GM21367 (cell line): Measurements from ENCODE around the gene DCT.
"Not testable (repeated sequence)": the region's sequence is repeated elsewhere in the genome, so short reads cannot be mapped to it uniquely, and the experiment has no call there.

Experiments used
- ATAC-seq: cut with Tn5 transposase; IDR thresholded peaks from one replicate; pipeline ENCODE4 v1.9.1; 2021; ENCODE audit not compliant: unreplicated experiment

The DCT gene

DNA sequence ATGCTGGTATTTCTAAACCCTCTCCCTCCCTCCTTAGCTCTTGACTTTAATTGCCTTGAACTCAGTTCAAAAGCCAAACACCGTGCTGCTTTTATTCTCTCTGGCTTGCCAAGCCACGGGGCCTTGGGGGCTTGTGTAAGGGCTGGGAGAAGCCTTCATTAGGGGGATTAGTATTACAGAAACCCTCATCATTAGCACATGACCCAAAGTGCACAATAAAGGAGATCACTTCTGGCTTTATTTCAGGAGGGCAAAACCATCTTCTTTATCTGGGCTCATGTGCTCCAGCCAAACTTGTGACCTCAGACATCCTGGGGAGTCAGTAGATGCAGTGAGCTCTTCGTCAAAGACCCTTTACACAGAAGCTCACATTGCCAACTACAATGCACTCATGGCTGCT is at the start of gene DCT:
TSS of gene DCT (minus strand) at position 67 of the 400 bp plus-strand sequence. CDS start 427 bp downstream, outside the sequence.
- no peak for ATAC-seq

GRCh38 chr13:94526956-94527355 is 47.5 kb upstream of the DCT start:
- ATAC-seq: not testable (repeated sequence)

DNA sequence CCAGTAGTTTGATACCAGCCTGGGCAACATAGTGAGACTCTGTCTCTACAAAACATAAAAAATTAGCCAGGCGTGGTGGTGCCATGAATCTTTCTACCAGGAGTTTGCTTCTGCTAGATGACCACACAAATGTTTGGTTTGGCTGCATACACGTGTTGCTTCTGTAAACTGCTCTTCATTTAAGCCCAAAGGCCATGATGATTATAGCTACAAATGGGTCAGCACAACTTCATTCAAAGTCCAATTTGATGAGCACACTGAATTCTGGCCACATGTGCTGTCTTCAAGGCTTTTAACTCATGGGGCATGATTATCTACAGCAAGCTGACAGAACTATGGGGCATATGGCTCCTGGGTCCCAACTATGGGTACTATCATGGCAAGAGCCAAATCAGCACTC is 46.3 kb upstream of the DCT start:
- no peak for ATAC-seq

DNA sequence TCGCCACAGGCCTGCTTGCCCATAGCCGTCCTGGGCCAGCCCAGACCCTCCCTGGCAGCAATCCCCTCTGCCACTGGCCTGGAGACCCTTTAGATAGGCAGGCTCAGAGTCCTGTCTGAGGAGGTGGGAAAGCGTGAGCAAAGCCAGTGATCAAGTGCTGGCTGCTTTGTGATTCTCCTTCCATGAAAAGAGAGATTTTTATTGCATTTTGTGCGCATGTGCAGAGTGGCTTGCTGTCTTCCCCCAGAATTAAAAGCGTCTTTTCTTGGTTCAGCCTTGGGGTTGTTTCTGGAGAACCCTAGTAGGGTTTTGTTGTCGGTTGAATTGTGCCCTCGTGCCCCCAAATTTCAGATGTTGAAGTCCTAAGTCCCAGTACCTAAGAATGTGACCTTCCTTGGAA is 44.9 kb upstream of the DCT start:
- ATAC-seq: no peak

DNA sequence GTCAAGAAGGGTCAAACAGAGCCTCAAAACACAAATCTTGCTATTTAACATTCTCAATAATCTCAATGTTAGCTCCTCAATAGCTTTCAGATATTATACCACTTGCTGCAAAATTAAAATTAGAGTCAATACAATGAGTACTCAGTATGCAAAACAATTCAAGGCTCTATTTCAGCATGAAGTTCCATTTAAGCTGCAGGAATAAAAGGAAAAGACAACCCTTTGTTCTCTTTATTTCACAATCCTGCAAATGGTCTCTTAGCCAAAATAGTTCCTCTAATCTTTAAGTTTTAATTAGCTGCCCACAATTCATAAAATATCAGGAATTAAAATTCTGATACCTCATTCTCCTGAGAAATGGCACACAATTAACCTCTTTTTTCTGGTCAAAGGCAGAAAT is 40.5 kb upstream of the DCT start:
- ATAC-seq: no peak

- ATAC-seq: no peak
Measured at GRCh38 chr13:94516456-94516855, 37.0 kb upstream of the DCT start.

DNA sequence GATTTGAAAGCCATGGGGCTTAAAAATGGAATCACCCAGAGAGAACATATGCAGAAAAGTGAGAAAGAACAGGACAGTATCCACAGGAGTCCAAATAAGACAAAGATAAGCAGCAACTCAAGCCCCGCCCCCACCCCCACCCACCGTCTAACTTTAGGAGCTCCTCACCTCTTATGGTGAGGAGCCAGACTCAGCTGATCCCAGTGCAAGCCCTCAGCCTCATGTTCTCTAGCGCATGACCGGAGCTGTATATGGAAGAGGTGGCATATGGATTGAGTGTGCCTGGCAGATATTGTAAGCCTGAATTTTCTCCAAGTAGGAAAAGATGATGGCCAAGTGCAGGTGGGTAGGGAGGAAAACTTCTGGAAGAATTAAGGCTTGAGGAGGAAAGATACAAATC is 36.4 kb upstream of the DCT start:
- ATAC-seq: no peak

DNA sequence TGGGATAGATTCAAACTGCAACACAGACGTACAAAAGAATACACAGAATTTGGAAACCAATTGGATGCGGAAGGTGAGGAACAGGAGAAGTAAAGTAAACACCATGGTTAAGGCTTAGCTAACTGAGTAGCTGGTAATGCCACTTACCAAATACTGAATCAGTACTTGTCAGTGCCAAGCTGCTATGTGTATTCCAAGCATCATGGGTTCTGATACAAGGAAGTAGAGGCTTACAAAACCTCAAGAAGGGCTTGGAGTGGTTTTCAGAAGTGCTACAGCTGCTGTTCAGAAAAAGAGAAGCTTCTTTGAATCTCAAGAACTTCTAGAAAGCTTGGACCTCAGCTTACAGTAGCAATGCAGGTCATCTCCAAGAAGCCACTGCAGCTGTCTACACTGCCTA is 35.9 kb upstream of the DCT start:
- no peak for ATAC-seq

DNA sequence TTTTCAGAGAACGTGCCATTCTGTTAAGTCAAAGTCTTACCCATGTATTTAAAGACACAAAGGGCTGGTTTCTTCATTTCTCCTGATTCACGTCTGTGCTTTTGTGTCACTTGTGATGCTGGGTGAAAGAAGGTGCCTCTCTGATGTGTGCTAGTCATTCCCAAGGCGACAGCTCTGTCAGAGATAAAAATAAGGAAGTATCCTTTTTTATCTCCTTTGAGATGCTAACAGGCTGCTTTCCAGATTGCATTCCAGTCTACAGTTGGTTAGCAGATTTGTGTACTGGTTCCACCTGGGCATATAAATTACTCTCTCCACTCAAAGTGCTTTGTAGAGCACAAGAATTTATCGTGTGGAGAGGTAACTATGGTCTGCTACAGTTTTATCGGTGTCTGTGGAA is 33.5 kb upstream of the DCT start:
- ATAC-seq: no peak

DNA sequence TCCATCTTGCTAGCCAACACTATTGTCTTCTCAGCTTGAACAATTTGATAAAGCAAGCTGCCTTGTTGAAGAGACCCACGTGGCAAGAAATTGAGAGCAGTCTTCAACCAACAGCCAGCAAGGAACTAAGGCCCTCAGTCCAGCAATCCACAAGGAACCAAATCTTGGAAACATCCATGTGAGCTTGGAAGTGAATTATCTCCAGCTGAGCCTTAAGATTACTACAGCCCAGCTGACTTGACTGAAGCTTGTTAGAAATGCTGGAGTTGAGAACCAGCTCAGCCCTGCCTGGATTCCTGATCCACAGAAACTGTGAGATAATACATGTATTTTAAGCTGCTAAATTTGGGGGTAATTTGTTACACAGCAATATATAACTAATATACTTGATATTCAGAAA is 26.2 kb upstream of the DCT start:
- ATAC-seq: no peak

DNA sequence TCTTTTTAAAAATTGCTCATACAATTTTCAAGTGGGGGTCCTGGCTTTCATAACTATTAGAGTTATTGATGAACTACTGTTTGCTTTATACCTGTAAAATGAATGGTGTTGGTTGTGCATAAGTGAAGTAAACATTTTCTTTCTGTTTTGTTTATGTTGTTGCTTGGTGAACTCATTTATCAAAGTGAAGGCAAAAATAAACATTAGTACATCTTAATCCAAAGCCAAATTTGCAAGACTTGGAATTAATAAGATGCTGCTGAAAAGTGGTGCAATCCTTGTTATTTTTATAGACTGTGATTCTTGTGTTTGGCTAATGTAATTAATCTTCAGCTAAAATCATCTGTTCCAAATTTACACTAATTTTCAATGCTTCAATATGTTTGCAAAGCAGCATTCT is 24.4 kb upstream of the DCT start:
- no peak for ATAC-seq

DNA sequence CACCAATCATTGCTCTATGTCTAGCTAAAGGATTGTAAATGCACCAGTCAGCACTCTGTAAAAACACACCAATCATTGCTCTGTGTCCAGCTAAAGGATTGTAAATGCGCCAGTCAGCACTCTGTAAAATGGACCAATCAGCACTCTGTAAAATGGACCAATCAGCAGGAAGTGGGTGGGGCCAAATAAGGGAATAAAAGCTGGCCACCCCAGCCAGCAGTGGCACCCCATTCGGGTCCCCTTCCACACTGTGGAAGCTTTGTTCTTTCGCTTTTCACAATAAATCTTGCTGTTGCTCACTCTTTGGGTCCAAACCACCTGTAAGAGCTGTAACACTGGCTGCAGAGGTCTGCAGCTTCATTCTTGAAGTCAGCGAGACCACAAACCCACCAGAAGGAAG is 19.3 kb upstream of the DCT start:
- not testable (repeated sequence) for ATAC-seq

DNA sequence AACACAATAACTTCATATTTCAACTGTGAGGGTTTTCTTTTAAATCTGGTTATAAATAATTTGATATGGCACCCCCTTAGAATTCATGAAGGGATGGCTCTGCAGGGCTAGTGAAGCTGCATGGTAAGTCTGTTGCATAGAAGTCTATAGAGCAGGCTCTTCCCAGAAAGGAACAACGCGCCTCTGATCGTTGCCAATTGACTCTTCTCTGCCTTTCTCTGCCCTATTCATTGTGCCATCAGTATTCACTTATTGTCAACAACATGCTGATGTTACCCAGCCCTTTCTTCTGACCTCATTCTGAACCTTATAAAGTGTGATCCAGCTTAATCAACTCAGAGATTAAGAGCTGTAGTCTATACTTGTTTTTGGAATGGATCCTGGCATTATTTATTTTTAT is 16.3 kb upstream of the DCT start:
- ATAC-seq: no peak

DNA sequence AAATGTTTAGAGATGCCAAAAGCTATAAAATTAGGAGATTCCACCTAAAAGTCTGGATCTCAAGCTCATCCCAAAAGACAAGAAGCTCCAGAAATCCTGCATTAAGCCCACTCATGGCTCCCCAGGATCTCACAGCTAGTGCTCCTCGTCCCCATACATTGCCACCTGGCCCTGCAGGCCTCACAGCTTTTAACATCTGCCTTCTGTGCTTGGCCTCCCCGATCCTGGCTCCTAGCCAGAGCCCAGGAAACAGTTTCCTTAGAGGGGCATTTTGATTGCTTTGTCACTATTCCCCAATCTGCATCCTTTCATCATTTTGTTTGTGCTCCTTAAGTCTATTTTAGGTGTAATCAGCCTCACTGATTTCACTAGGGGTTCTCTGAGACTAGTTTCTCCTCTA is 14.5 kb upstream of the DCT start:
- ATAC-seq: no peak

- no peak for ATAC-seq
Measured at GRCh38 chr13:94487043-94487442, 7.6 kb upstream of the DCT start.

GRCh38 chr13:94483970-94484369 is 4.5 kb upstream of the DCT start:
- no peak for ATAC-seq

GRCh38 chr13:94481941-94482340 is 2.5 kb upstream of the DCT start:
- no peak for ATAC-seq

GRCh38 chr13:94480672-94481145 is 1.2 kb upstream of the DCT start:
- no peak for ATAC-seq

- no peak for ATAC-seq
Measured at GRCh38 chr13:94478913-94479312, 569 bp downstream of the DCT start.

DNA sequence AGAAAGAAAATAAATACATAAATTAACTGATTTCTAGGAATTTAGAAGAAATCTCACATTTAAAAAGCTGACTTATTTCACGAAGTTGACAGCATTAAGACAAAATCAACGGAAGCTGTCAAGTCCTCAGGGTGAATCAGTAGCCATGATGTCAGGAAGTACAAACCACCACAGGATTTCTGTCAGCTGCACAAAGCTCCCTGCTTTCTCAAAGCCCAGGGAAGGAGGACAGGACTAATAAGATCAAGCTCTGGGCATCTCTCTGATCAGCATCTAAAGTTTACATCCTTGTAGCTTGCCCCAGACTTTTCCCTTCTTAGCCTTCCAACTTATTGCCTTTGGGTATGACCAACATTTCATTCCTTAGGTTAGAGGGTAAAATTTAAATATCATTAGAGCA is 9.4 kb downstream of the DCT start:
- ATAC-seq: no peak

DNA sequence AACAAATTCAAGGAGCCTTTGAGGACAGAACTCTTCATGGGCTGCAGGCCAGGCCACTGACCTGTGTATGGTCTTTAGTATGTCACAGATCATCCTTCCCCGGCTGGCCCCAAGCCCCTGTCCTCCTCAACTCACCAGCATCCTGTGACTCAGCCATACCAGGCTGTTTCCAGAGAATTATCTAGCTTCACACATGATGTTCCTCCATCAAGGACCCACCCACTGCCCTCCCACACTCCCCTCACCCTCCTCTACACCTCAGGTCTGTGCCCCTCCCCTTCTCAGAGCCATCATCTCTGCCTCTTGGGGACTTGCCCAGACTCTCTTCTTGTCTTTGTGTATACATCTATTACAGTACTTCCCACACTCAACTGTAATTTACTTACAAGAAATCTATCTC is 14.7 kb downstream of the DCT start:
- no peak for ATAC-seq

GRCh38 chr13:94462670-94463069 is 16.8 kb downstream of the DCT start:
- ATAC-seq: no peak

GRCh38 chr13:94459116-94459515 is 20.4 kb downstream of the DCT start:
- ATAC-seq: no peak

- ATAC-seq: no peak
Measured at GRCh38 chr13:94455414-94455813, 24.1 kb downstream of the DCT start.
